AG04450 (cell line): ENCODE data around the gene GCN1. TPM values are rescaled to one million over a fixed set of nuclear protein-coding genes. Genes with fewer than 3 reads are reported as not detected.

Experiments
- CTCF ChIA-PET: fragments of 300-600, 350-600 bp; formaldehyde crosslinking; extraction: SDS; loops from one replicate; lab custom pipeline; 2022; ENCODE audit warnings: antibody characterized with exemption, inconsistent platforms; lab: Charles Lee
- POLR2A ChIA-PET: fragments of 350-600 bp; formaldehyde crosslinking; extraction: SDS; loops from one replicate; lab custom pipeline; 2021; ENCODE audit warnings: antibody characterized with exemption, inconsistent platforms; lab: Yijun Ruan, JAX
- DNase-seq: peaks from one replicate; pipeline ENCODE4 v3.0.0-alpha.2; 2011; ENCODE audit warnings: low read depth, low spot score
- H3K27ac ChIP-seq: one replicate; pipeline ENCODE4 v1.5.1; 2012; ENCODE audit warnings: low read depth, low read length, control low read depth
- H3K27me3 ChIP-seq: one replicate; pipeline ENCODE4 v1.6.0; 2012; ENCODE audit warnings: low read length; ENCODE audit not compliant: control insufficient read depth, insufficient read depth
- H3K4me3 ChIP-seq: 2 replicates; pipeline ENCODE4 v1.5.1; 2011; ENCODE audit warnings: mild to moderate bottlenecking, low read depth, low read length, control low read depth
- H3K9me3 ChIP-seq: 2 replicates; pipeline ENCODE4 v1.5.1; 2012; ENCODE audit warnings: low read length; ENCODE audit not compliant: control insufficient read depth, insufficient read depth
- polyA plus RNA-seq: library from polyadenylated mRNA; depleted of rRNA; stranded (reverse); fragments of >200 nt; gene quantifications from 2 replicates; pipeline ENCODE4 v1.2.3, GENCODE V29; 2011
- TF ChIP-seq, protein P1 (sequence below): IDR thresholded peaks from 2 replicates; pipeline ENCODE4 v1.5.1; 2011; ENCODE audit warnings: low read depth, low read length, control low read depth, inconsistent platforms

GCN1 gene
- polyA plus RNA-seq, 1 experiment: 44.5 TPM

DNA sequence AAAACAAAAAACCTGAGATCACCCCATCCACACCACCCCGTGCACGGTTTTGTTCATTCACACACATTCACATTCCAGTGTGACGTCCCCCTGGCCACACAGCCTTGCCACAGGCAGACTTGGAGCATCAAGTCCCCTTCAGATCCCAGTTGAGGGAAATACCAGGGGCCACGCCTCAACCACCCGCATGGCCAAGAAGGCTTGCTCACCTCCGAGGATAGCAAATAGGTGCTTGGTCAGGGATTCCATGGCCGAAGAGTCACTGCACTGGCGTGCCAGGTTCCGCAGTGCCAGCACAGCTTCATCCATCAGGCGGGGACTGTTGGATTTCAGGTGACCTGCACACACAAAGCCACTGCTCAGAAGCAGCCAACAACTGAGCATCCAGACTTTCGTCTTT is 19.0 kb downstream of the GCN1 start:
- TF ChIP-seq, protein P1, sequence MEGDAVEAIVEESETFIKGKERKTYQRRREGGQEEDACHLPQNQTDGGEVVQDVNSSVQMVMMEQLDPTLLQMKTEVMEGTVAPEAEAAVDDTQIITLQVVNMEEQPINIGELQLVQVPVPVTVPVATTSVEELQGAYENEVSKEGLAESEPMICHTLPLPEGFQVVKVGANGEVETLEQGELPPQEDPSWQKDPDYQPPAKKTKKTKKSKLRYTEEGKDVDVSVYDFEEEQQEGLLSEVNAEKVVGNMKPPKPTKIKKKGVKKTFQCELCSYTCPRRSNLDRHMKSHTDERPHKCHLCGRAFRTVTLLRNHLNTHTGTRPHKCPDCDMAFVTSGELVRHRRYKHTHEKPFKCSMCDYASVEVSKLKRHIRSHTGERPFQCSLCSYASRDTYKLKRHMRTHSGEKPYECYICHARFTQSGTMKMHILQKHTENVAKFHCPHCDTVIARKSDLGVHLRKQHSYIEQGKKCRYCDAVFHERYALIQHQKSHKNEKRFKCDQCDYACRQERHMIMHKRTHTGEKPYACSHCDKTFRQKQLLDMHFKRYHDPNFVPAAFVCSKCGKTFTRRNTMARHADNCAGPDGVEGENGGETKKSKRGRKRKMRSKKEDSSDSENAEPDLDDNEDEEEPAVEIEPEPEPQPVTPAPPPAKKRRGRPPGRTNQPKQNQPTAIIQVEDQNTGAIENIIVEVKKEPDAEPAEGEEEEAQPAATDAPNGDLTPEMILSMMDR: no peak
- Histone ChIP-seq H3K9me3 (no peaks in the 10 kb centered on the region), H3K27me3 (no peaks in the 10 kb centered on the region), H3K27ac (no peak overlapping the region), H3K4me3 (no peak overlapping the region)
- CTCF ChIA-PET: no interaction called here
- no peak for DNase-seq
- POLR2A ChIA-PET: interaction anchor here (0.7 to 1.8 kb wide), 3 partner anchors 26 to 41 kb away, joined by 5 to 20 read pairs (median 8); partner anchors contain the start of gene RPLP0

DNA sequence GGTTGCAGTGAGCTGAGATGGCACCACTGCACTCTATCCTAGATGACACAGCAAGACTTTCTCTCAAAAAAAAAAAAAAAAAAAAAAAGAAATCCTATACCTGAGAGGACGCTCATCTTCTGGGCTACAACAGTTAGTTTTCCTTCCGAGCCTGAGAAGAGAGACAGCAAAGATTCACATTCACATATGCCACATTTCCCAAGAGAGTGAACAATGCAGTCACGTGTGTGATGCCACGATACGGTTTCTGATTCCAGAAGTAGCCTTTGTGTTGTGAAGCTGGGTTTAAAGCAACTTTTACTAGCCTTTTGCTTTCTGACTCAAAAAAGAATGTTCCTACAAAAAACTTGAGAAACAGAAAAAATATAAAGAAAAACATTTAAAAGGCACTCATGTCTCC is 19.5 kb downstream of the GCN1 start:
- no peak overlapping the region for H3K4me3 ChIP-seq
- H3K27me3 ChIP-seq: no peaks in the 10 kb centered on the region
- CTCF ChIA-PET: interaction anchor here (0.9 kb wide), 1 partner anchor 54 kb away, joined by 5 read pairs; no protein-coding TSS in a partner anchor
- H3K9me3 ChIP-seq: no peaks in the 10 kb centered on the region
- no peak for DNase-seq
- H3K27ac ChIP-seq: no peak overlapping the region
- POLR2A ChIA-PET: interaction anchor here (0.7 to 1.8 kb wide), 3 partner anchors 26 to 40 kb away, joined by 5 to 20 read pairs (median 8); partner anchors contain the start of gene RPLP0
- TF ChIP-seq, protein P1: no peak

DNA sequence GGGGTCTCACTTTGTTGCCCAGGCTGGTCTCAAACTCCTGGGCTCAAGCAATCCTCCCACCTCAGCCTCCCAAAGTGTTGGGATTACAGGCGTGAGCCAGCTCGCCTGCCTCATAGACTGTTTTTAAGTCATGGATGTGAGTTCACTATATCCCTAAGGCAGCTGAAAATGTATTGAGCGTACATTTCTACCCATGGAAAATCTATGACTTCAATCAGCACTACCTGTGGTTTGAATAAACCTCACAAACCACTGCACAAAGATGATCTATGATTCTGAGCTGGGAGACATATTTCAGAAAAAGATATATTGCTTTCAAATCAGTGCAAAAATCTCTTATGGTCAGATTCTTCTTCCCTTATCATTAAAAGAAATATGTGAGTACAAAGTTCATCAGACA is 22.5 kb downstream of the GCN1 start:
- Histone ChIP-seq H3K27me3 (no peaks in the 10 kb centered on the region), H3K27ac (no peak overlapping the region), H3K4me3 (no peak overlapping the region), H3K9me3 (no peaks in the 10 kb centered on the region)
- POLR2A ChIA-PET: interaction anchor here (1.6 to 1.8 kb wide), 2 partner anchors 29 kb away, joined by 5 to 10 read pairs; partner anchors contain the start of gene RPLP0
- no peak for DNase-seq
- CTCF ChIA-PET: no interaction called here
- TF ChIP-seq, protein P1: no peak

DNA sequence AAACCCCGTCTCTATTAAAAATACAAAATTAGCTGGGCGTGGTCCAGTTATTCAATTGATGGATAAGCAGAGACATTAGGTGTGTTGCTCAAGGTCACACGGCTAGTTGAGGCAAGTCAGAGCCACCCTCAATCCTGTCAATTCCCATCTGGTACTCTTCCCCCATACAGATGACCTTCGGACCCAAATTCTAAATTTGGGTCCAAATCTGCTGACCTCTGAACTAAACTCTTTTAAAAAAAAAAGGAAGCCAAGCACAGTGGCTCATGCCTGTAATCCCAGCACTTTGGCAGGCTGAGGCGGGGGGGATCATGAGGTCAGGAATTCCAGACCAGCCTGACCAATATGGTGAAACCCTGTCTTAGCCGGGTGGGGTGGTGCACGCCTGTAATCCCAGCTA is 23.9 kb downstream of the GCN1 start:
- POLR2A ChIA-PET: interaction anchor here (1.6 kb wide), 1 partner anchor 31 kb away, joined by 10 read pairs; the partner anchor contains the start of gene RPLP0
- CTCF ChIA-PET: no interaction called here
- TF ChIP-seq, protein P1: no peak
- Histone ChIP-seq H3K4me3 (no peak overlapping the region), H3K27me3 (no peaks in the 10 kb centered on the region), H3K9me3 (no peaks in the 10 kb centered on the region), H3K27ac (no peak overlapping the region)
- DNase-seq: no peak

DNA sequence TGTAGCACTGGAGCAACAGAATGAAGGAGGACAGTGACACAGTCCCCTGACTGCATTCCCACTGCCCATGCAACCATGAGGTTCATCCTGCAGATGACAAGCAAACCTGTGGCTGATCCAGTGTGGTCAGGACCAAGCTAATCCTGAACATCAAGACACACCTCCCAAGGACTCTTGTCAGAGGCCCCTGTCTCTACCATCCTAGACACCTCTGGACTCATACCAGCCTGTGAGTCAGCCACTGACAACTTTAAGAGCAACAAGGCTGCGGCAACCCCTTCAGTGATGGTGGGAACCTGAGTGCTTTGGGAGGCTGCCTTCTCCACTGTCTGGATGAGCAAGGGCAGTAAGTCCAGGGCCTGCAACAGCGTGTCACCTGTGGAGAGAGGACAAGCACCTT is 24.6 kb downstream of the GCN1 start:
- ChIA-PET CTCF (no interaction called here), POLR2A (no interaction called here)
- no peak overlapping the region for H3K27ac ChIP-seq
- TF ChIP-seq, protein P1: no peak
- no peak for DNase-seq
- no peaks in the 10 kb centered on the region for H3K27me3 ChIP-seq
- no peak overlapping the region for H3K4me3 ChIP-seq
- H3K9me3 ChIP-seq: no peaks in the 10 kb centered on the region
